ENCODE results near the gene SERTAD3.
"Not testable (repeated sequence)": the region's sequence is repeated elsewhere in the genome, so short reads cannot be mapped to it uniquely, and the experiment has no call there.

Gene SERTAD3

GRCh38 chr19:40408598-40408925, 35.6 kb downstream of the SERTAD3 start:
- DNase-seq (ENCODE audit: low read depth), result not testable (repeated sequence)

GRCh38 chr19:40407714-40408597, 36.2 kb downstream of the SERTAD3 start:
- no peak for DNase-seq (ENCODE audit: low read depth)

GRCh38 chr19:40403262-40403984, 40.7 kb downstream of the SERTAD3 start:
- DNase-seq (ENCODE audit: low read depth), result peak; percentile 91

- no peak for DNase-seq (ENCODE audit: low read depth)
Measured at GRCh38 chr19:40400559-40400958, 43.6 kb downstream of the SERTAD3 start.

GRCh38 chr19:40398417-40399131, 45.6 kb downstream of the SERTAD3 start:
- peak; percentile 53 for DNase-seq (ENCODE audit: low read depth)

GRCh38 chr19:40397568-40397906, 46.6 kb downstream of the SERTAD3 start:
- DNase-seq (ENCODE audit: low read depth), result no peak

GRCh38 chr19:40396886-40397567, 47.1 kb downstream of the SERTAD3 start:
- no peak for DNase-seq (ENCODE audit: low read depth)

- no peak for DNase-seq (ENCODE audit: low read depth)
Measured at GRCh38 chr19:40395956-40396355, 48.2 kb downstream of the SERTAD3 start.

GRCh38 chr19:40394816-40395210, 49.3 kb downstream of the SERTAD3 start:
- no peak for DNase-seq (ENCODE audit: low read depth)

GRCh38 chr19:40393894-40394815, 50.0 kb downstream of the SERTAD3 start:
- DNase-seq (ENCODE audit: low read depth), result no peak

- no peak for DNase-seq (ENCODE audit: low read depth)
Measured at GRCh38 chr19:40392894-40393517, 51.1 kb downstream of the SERTAD3 start.

- no peak for DNase-seq (ENCODE audit: low read depth)
Measured at GRCh38 chr19:40392123-40392522, 52.0 kb downstream of the SERTAD3 start.
